Parathyroid adenoma (tissue), 2 donors: ENCODE measurements around the gene TRERF1.

Source experiments
- H2AFZ ChIP-seq: fragments of 300-600 bp; sonication (generic); one replicate; pipeline ENCODE4 v1.7.0; 2017; ENCODE audit warnings: antibody characterized with exemption, mild to moderate bottlenecking
- H3K27ac ChIP-seq: fragments of 300-600 bp; sonication (generic); one replicate; pipeline ENCODE4 v1.7.0; 2017
- H3K27me3 ChIP-seq: fragments of 300-600 bp; sonication (generic); one replicate; pipeline ENCODE4 v1.7.0; 2017; ENCODE audit warnings: low read length; ENCODE audit not compliant: control insufficient read depth, insufficient read depth
- H3K36me3 ChIP-seq: fragments of 300-600 bp; sonication (generic); one replicate; pipeline ENCODE4 v1.7.0; 2017; ENCODE audit warnings: low read length; ENCODE audit not compliant: control insufficient read depth, insufficient read depth
- H3K4me1 ChIP-seq: fragments of 300-600 bp; sonication (generic); one replicate; pipeline ENCODE4 v1.7.0; 2017; ENCODE audit warnings: control low read depth
- H3K4me2 ChIP-seq: fragments of 300-600 bp; sonication (generic); one replicate; pipeline ENCODE4 v1.7.0; 2017; ENCODE audit warnings: low read length
- H3K4me3 ChIP-seq: fragments of 300-600 bp; sonication (generic); one replicate; pipeline ENCODE4 v1.7.0; 2017; ENCODE audit warnings: low read depth, low read length
- H3K79me2 ChIP-seq: fragments of 300-600 bp; sonication (generic); one replicate; pipeline ENCODE4 v1.7.0; 2017; ENCODE audit warnings: control low read depth
- H3K9ac ChIP-seq: fragments of 300-600 bp; sonication (generic); one replicate; pipeline ENCODE4 v1.7.0; 2017; ENCODE audit warnings: mild to moderate bottlenecking
- H3K9me3 ChIP-seq: fragments of 300-600 bp; sonication (generic); one replicate; pipeline ENCODE4 v1.7.0; 2017; ENCODE audit warnings: low read length; ENCODE audit not compliant: control insufficient read depth
- TF ChIP-seq, protein P1 (sequence below): fragments of 300-600 bp; sonication (generic); IDR thresholded peaks from one replicate; pipeline ENCODE4 v1.7.0; 2017; ENCODE audit warnings: antibody characterized with exemption, mild to moderate bottlenecking
- donor health status: primary hyperparathyroidism.

The TRERF1 gene

DNA sequence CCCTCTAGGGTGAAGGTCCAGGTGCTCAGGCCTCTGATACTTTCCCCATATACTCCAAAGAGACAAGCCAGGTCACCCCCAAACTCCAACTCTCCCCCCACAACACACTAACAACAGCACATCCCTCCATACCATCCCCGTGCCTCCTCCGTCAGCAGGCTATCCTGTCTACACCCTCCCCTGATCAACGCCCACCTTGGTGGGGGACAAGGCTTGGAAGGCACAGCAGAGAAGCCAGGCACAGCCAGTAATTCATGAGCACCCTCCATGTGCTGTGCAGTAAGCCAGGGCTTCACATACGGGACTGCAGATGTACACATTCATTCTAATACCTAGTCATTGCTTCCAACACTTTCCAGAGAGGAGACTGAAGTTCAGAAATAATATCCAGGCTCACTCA, 57.6 kb downstream of the TRERF1 start:
- Histone ChIP-seq H3K9ac (no peak overlapping the region), H3K27me3 (no peaks in the 10 kb centered on the region), H3K4me1 (no peaks in the 10 kb centered on the region), H2AFZ (no peak overlapping the region), H3K27ac (no peak overlapping the region), H3K36me3 (no peaks in the 10 kb centered on the region), H3K4me2 (no peak overlapping the region), H3K9me3 (no peaks in the 10 kb centered on the region), H3K79me2 (peaks cover 32% of the 10 kb centered on the region), H3K4me3 (no peak overlapping the region)
- TF ChIP-seq, protein P1, sequence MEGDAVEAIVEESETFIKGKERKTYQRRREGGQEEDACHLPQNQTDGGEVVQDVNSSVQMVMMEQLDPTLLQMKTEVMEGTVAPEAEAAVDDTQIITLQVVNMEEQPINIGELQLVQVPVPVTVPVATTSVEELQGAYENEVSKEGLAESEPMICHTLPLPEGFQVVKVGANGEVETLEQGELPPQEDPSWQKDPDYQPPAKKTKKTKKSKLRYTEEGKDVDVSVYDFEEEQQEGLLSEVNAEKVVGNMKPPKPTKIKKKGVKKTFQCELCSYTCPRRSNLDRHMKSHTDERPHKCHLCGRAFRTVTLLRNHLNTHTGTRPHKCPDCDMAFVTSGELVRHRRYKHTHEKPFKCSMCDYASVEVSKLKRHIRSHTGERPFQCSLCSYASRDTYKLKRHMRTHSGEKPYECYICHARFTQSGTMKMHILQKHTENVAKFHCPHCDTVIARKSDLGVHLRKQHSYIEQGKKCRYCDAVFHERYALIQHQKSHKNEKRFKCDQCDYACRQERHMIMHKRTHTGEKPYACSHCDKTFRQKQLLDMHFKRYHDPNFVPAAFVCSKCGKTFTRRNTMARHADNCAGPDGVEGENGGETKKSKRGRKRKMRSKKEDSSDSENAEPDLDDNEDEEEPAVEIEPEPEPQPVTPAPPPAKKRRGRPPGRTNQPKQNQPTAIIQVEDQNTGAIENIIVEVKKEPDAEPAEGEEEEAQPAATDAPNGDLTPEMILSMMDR = no peak

DNA sequence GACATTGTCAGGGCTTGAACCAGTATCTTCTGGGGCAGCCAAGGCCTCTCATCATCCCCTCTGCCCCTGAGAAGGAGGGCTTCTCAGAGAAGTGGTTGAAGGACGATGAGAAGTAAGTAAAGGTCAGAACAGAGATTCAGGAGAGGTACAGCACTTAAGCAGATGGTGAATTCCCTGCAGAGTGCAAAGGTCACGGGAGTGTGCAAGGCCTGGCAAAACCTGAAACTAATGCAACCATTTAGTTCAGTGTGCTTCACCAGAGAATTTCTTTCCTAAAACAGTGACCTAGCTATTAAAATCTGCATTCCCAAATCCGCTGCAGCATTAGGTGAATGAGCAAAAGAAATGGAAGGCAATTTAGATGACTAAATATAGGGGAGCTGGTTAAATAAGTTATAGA, 58.4 kb downstream of the TRERF1 start:
- no peak overlapping the region for H3K4me2 ChIP-seq
- no peaks in the 10 kb centered on the region for H3K9me3 ChIP-seq
- no peak overlapping the region for H3K9ac ChIP-seq
- H3K27ac ChIP-seq = no peak overlapping the region
- peaks cover 27% of the 10 kb centered on the region for H3K79me2 ChIP-seq
- H3K27me3 ChIP-seq = no peaks in the 10 kb centered on the region
- TF ChIP-seq, protein P1 = no peak
- no peak overlapping the region for H2AFZ ChIP-seq
- no peaks in the 10 kb centered on the region for H3K4me1 ChIP-seq
- H3K36me3 ChIP-seq = no peaks in the 10 kb centered on the region
- no peak overlapping the region for H3K4me3 ChIP-seq

DNA sequence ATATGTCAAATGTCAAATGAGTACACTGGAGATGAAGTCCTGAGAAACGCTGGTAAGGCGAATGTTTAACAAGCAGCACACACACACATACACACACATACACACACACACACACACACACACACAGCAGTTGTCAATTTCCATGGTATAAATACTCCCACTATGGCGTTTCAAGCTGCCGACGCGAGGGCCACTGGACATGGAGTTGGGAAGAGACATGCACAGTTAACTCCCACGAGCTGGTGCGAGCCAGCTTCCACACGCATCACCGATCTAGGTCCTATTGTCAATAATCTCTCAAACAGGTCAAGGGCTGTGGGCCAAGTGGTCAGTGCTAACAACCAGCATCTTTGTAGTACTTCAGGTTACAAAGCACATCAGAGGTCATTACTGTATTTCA, 58.9 kb downstream of the TRERF1 start:
- H3K36me3 ChIP-seq = no peaks in the 10 kb centered on the region
- H2AFZ ChIP-seq = no peak overlapping the region
- peaks cover 24% of the 10 kb centered on the region for H3K79me2 ChIP-seq
- TF ChIP-seq, protein P1 = no peak
- H3K9me3 ChIP-seq = no peaks in the 10 kb centered on the region
- no peak overlapping the region for H3K4me2 ChIP-seq
- H3K4me1 ChIP-seq = no peaks in the 10 kb centered on the region
- H3K27me3 ChIP-seq = no peaks in the 10 kb centered on the region
- no peak overlapping the region for H3K27ac ChIP-seq
- no peak overlapping the region for H3K9ac ChIP-seq
- no peak overlapping the region for H3K4me3 ChIP-seq

DNA sequence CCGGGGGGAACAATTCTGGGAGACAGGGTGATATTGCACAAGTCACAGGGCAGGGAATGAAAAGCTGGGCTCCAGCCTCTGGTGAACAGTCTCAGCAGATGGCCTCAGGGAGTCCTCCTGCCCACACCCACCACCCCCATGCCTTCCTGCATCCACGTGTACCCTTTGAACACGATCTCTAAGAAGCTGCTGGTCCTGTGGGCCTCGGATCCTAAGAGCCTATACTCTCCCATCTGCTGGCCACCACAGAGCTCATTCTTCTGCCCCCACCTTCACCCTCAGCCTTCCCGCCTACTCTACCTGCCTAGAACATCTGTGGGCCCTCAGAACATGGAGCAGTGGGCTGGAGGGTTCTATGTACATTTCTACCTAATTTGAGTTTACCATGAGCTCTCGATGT, 60.3 kb downstream of the TRERF1 start:
- Histone ChIP-seq H3K27ac (no peak overlapping the region), H2AFZ (no peak overlapping the region), H3K9ac (no peak overlapping the region), H3K79me2 (peaks cover 16% of the 10 kb centered on the region), H3K36me3 (no peaks in the 10 kb centered on the region), H3K9me3 (no peaks in the 10 kb centered on the region), H3K27me3 (no peaks in the 10 kb centered on the region), H3K4me1 (no peaks in the 10 kb centered on the region), H3K4me2 (no peak overlapping the region), H3K4me3 (no peak overlapping the region)
- TF ChIP-seq, protein P1 = no peak

DNA sequence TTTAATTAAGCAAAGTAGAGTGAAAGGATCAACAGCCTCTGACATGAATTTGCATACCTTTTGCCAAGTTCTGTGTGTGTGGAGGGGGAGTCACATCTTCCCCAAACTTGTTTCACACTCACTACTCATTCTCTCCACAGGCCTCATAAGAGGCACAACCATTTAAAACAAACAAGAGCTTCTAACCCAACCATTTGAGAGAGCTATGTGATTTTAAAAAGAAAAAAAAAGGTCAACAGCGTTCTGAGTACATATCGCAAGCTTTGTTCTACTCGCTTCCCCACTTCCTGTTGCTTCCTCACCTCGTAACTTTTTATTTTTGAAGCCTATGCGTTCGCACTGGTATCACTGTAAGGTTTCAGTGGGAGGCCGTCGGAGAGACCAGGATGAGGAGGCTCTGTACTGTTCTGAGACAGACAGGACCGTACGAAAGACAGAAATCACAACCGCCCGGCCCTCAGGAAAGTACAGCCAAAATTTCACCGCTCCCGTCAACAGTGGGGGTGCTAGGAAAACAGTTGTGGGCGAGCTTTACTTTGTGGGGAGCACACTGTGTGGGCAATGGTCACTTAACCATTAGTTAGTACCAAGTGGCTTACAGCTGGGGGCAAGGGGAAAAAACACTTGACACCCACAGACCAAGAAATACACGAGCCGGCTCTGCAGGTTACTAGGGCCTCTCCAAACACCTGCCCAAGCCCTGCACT, 61.3 kb downstream of the TRERF1 start:
- Histone ChIP-seq H3K27me3 (no peaks in the 10 kb centered on the region), H3K79me2 (peaks cover 14% of the 10 kb centered on the region), H3K36me3 (no peaks in the 10 kb centered on the region), H3K4me3 (no peak overlapping the region), H3K27ac (no peak overlapping the region), H2AFZ (no peak overlapping the region), H3K9me3 (no peaks in the 10 kb centered on the region), H3K9ac (no peak overlapping the region), H3K4me1 (no peaks in the 10 kb centered on the region), H3K4me2 (no peak overlapping the region)
- TF ChIP-seq, protein P1 = no peak
